Subcutaneous abdominal adipose tissue (tissue), 5 donors: Measurements from ENCODE around the gene FGFR1OP2.

ENCODE experiments used
- H3K27ac ChIP-seq: one replicate; pipeline ENCODE4 v1.7.0; 2013; ENCODE audit warnings: low read depth, mild to moderate bottlenecking, inconsistent platforms, low read length, moderate library complexity
- H3K27me3 ChIP-seq, 5 donors: one replicate each; pipeline ENCODE4 v1.7.0; 2013; ENCODE audit warnings: low read length in 5 of 5, inconsistent platforms in 1 of 5; ENCODE audit not compliant: control insufficient read depth in 5 of 5, insufficient read depth in 4 of 5
- H3K36me3 ChIP-seq, 5 donors: one replicate each; pipeline ENCODE4 v1.7.0; 2013; ENCODE audit warnings: low read length in 5 of 5; ENCODE audit not compliant: control insufficient read depth in 5 of 5, insufficient read depth in 5 of 5
- H3K4me1 ChIP-seq, 5 donors: one replicate each; pipeline ENCODE4 v1.7.0; 2013; ENCODE audit warnings: low read length in 5 of 5, mild to moderate bottlenecking in 3 of 5, moderate library complexity in 1 of 5; ENCODE audit not compliant: control insufficient read depth in 5 of 5, insufficient read depth in 5 of 5
- H3K4me3 ChIP-seq, 5 donors: one replicate each; pipeline ENCODE4 v1.7.0; 2013; ENCODE audit warnings: low read length in 5 of 5, low read depth in 1 of 5
- H3K9ac ChIP-seq, 5 donors: one replicate each; pipeline ENCODE4 v1.7.0; 2013; ENCODE audit warnings: low read length in 5 of 5, mild to moderate bottlenecking in 4 of 5, moderate library complexity in 3 of 5
- H3K9me3 ChIP-seq, 5 donors: one replicate each; pipeline ENCODE4 v1.7.0; 2013; ENCODE audit warnings: low read length in 5 of 5; ENCODE audit not compliant: control insufficient read depth in 5 of 5
- donor health status: healthy.
- donor health status: healthy.
- donor health status: healthy.
- donor health status: healthy.
- donor health status: healthy.

The FGFR1OP2 gene

GRCh38 chr12:26971963-26972362 lies 33.7 kb downstream of the FGFR1OP2 start:
- H3K36me3 ChIP-seq: peaks cover 26 to 47% (median 34%) of the 10 kb centered on the region in 5 donors
- no peaks in the 10 kb centered on the region for H3K9me3 ChIP-seq
- no peaks in the 10 kb centered on the region for H3K4me1 ChIP-seq
- no peaks in the 10 kb centered on the region for H3K27me3 ChIP-seq
- no peak overlapping the region for H3K9ac ChIP-seq
- H3K27ac ChIP-seq: no peak overlapping the region
- H3K4me3 ChIP-seq: no peak overlapping the region

GRCh38 chr12:26976687-26977086 lies 38.4 kb downstream of the FGFR1OP2 start:
- Histone ChIP-seq H3K9me3 (no peaks in the 10 kb centered on the region), H3K27me3 (no peaks in the 10 kb centered on the region), H3K9ac (no peak overlapping the region), H3K36me3 (peaks cover 32 to 45% (median 35%) of the 10 kb centered on the region in 5 donors), H3K27ac (no peak overlapping the region), H3K4me1 (no peaks in the 10 kb centered on the region), H3K4me3 (no peak overlapping the region)

GRCh38 chr12:26978801-26979200 lies 40.5 kb downstream of the FGFR1OP2 start:
- Histone ChIP-seq H3K4me1 (no peaks in the 10 kb centered on the region), H3K9ac (no peak overlapping the region), H3K9me3 (no peaks in the 10 kb centered on the region), H3K36me3 (peaks cover 25 to 46% (median 38%) of the 10 kb centered on the region in 5 donors), H3K4me3 (no peak overlapping the region), H3K27ac (no peak overlapping the region), H3K27me3 (no peaks in the 10 kb centered on the region)

- H3K27me3 ChIP-seq: no peaks in the 10 kb centered on the region
- peaks cover 20 to 44% (median 35%) of the 10 kb centered on the region in 5 donors for H3K36me3 ChIP-seq
- H3K4me3 ChIP-seq: no peak overlapping the region
- no peak overlapping the region for H3K27ac ChIP-seq
- H3K4me1 ChIP-seq: no peaks in the 10 kb centered on the region
- no peak overlapping the region for H3K9ac ChIP-seq
- H3K9me3 ChIP-seq: no peaks in the 10 kb centered on the region
Observed at GRCh38 chr12:26979733-26980132, 41.5 kb downstream of the FGFR1OP2 start.

GRCh38 chr12:26982866-26983265 lies 44.6 kb downstream of the FGFR1OP2 start:
- H3K27ac ChIP-seq: no peak overlapping the region
- no peak overlapping the region for H3K4me3 ChIP-seq
- no peaks in the 10 kb centered on the region for H3K9me3 ChIP-seq
- H3K27me3 ChIP-seq: no peaks in the 10 kb centered on the region
- no peak overlapping the region for H3K9ac ChIP-seq
- peaks cover 17 to 24% (median 21%) of the 10 kb centered on the region in 5 donors for H3K36me3 ChIP-seq
- H3K4me1 ChIP-seq: peaks cover 0 to 4% (median 3%) of the 10 kb centered on the region in 5 donors

GRCh38 chr12:26987634-26988424 lies 49.6 kb downstream of the FGFR1OP2 start:
- no peaks in the 10 kb centered on the region for H3K9me3 ChIP-seq
- peaks cover 10 to 23% (median 17%) of the 10 kb centered on the region in 5 donors for H3K36me3 ChIP-seq

GRCh38 chr12:26988703-26989102 lies 50.4 kb downstream of the FGFR1OP2 start:
- Histone ChIP-seq H3K4me1 (peaks cover 0 to 4% (median 3%) of the 10 kb centered on the region in 5 donors), H3K27me3 (no peaks in the 10 kb centered on the region), H3K9me3 (no peaks in the 10 kb centered on the region), H3K4me3 (no peak overlapping the region), H3K27ac (no peak overlapping the region), H3K9ac (no peak overlapping the region), H3K36me3 (peaks cover 10 to 26% (median 22%) of the 10 kb centered on the region in 5 donors)

More at GRCh38 chr12:26987634-26988424, 49.6 kb downstream of the FGFR1OP2 start:
- H3K4me1 ChIP-seq: peaks cover 0 to 4% (median 3%) of the 10 kb centered on the region in 5 donors
- no peaks in the 10 kb centered on the region for H3K27me3 ChIP-seq
- no peak overlapping the region for H3K4me3 ChIP-seq
- no peak overlapping the region for H3K9ac ChIP-seq
- H3K27ac ChIP-seq: no peak overlapping the region

- H3K9me3 ChIP-seq: no peaks in the 10 kb centered on the region
- H3K36me3 ChIP-seq: peaks cover 12 to 35% (median 23%) of the 10 kb centered on the region in 5 donors
- H3K4me1 ChIP-seq: peaks cover 0 to 4% (median 3%) of the 10 kb centered on the region in 5 donors
- no peak overlapping the region for H3K4me3 ChIP-seq
- H3K27ac ChIP-seq: no peak overlapping the region
- no peaks in the 10 kb centered on the region for H3K27me3 ChIP-seq
- H3K9ac ChIP-seq: no peak overlapping the region
Observed at GRCh38 chr12:26989873-26990272, 51.6 kb downstream of the FGFR1OP2 start.

- Histone ChIP-seq H3K36me3 (peaks cover 21 to 43% (median 36%) of the 10 kb centered on the region in 5 donors), H3K9me3 (no peaks in the 10 kb centered on the region), H3K27ac (no peak overlapping the region), H3K4me3 (no peak overlapping the region), H3K27me3 (no peaks in the 10 kb centered on the region), H3K9ac (no peak overlapping the region), H3K4me1 (peaks cover 0 to 4% (median 3%) of the 10 kb centered on the region in 5 donors)
Observed at GRCh38 chr12:26991826-26992225, 53.6 kb downstream of the FGFR1OP2 start.

- no peaks in the 10 kb centered on the region for H3K9me3 ChIP-seq
Observed at GRCh38 chr12:26994109-26994508, 55.8 kb downstream of the FGFR1OP2 start.

More at GRCh38 chr12:26994109-26994508, 55.8 kb downstream of the FGFR1OP2 start:
- H3K36me3 ChIP-seq: peaks cover 34 to 57% (median 45%) of the 10 kb centered on the region in 5 donors
- no peak overlapping the region for H3K4me3 ChIP-seq
- no peaks in the 10 kb centered on the region for H3K27me3 ChIP-seq
- H3K4me1 ChIP-seq: peaks cover 0 to 6% (median 0%) of the 10 kb centered on the region in 5 donors
- no peak overlapping the region for H3K27ac ChIP-seq
- H3K9ac ChIP-seq: no peak overlapping the region
